ENCODE data around the gene NLRP8.
"Not testable (repeated sequence)": the region's sequence is repeated elsewhere in the genome, so short reads cannot be mapped to it uniquely, and the experiment has no call there.

The NLRP8 gene

DNA sequence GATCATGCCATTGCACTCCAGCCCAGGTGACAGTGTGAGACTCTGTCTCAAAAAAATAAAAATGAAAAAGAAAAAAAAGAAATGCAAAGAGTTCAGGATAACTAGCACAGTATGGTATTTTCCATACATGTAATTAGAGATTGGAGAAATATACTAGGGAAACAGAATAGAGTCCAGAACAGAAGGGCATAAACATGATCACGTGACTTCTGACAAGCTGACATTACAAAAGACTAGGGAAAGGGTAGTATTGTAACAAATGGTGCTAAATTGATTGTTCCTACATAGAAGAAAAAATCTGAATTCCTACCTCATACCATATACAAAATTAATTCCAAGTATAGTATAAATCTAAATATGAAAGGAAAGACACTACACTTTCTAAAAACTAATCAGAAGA, 37.6 kb downstream of the NLRP8 start:
- Mint-ChIP-seq H3K4me3 (no peak overlapping the region), H3K4me1 (no peaks in the 10 kb centered on the region), H3K27ac (no peak overlapping the region), H3K27me3 (ENCODE audit: low read depth, poor library complexity) (peaks cover 6% of the 10 kb centered on the region), H3K9me3 (peaks cover 82% of the 10 kb centered on the region), H3K36me3 (ENCODE audit: low read depth) (no peaks in the 10 kb centered on the region)
- DNase-seq = no peak
- TF ChIP-seq, protein P1, sequence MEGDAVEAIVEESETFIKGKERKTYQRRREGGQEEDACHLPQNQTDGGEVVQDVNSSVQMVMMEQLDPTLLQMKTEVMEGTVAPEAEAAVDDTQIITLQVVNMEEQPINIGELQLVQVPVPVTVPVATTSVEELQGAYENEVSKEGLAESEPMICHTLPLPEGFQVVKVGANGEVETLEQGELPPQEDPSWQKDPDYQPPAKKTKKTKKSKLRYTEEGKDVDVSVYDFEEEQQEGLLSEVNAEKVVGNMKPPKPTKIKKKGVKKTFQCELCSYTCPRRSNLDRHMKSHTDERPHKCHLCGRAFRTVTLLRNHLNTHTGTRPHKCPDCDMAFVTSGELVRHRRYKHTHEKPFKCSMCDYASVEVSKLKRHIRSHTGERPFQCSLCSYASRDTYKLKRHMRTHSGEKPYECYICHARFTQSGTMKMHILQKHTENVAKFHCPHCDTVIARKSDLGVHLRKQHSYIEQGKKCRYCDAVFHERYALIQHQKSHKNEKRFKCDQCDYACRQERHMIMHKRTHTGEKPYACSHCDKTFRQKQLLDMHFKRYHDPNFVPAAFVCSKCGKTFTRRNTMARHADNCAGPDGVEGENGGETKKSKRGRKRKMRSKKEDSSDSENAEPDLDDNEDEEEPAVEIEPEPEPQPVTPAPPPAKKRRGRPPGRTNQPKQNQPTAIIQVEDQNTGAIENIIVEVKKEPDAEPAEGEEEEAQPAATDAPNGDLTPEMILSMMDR (IDR thresholded peaks at IDR 0.05) = no peak

DNA sequence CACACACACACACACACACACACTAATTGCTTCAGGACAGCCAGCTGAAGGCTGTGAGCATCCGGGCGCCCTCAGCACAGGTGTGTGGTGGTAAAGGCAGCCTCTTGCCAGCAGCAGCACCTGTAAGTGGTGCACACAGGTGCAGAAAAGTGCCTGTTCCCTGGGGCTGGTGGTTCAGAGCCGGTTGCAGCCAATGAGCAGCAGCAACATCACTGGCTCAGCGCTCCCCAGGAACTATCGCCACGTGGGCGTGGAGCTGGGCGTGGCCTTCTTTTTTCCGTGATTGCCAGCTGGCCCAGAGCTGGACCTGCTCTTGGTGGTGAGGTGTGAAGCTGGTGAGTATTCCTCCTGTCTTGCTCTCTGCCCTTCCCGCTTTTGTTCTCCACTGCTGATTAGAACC, 38.9 kb downstream of the NLRP8 start, which contains the start of gene NLRP5:
Gene NLRP5, plus strand, starts transcription at position 289 of the 400 bp plus-strand sequence.
- DNase-seq = no peak
- H3K27me3 Mint-ChIP-seq (ENCODE audit: low read depth, poor library complexity) = peaks cover 6% of the 10 kb centered on the region
- H3K27ac Mint-ChIP-seq = no peak within 1 kb of the TSS
- TF ChIP-seq, protein P1 (IDR thresholded peaks at IDR 0.05) = no peak
- no peaks in the 10 kb centered on the region for H3K4me1 Mint-ChIP-seq
- no peaks in the 10 kb centered on the region for H3K36me3 Mint-ChIP-seq (ENCODE audit: low read depth)
- H3K9me3 Mint-ChIP-seq = peaks cover 79% of the 10 kb centered on the region
- H3K4me3 Mint-ChIP-seq = no peak within 1 kb of the TSS

- Mint-ChIP-seq H3K27ac (no peak overlapping the region), H3K9me3 (peaks cover 83% of the 10 kb centered on the region), H3K27me3 (ENCODE audit: low read depth, poor library complexity) (peaks cover 6% of the 10 kb centered on the region), H3K4me1 (no peaks in the 10 kb centered on the region), H3K36me3 (ENCODE audit: low read depth) (no peaks in the 10 kb centered on the region), H3K4me3 (no peak overlapping the region)
- TF ChIP-seq, protein P1 (IDR thresholded peaks at IDR 0.05) = no peak
- DNase-seq = no peak
Measured at GRCh38 chr19:55990831-55991230, 43.2 kb downstream of the NLRP8 start.

GRCh38 chr19:55993492-55993891, 45.9 kb downstream of the NLRP8 start:
- H3K9me3 Mint-ChIP-seq = peaks cover 84% of the 10 kb centered on the region
- no peak for DNase-seq

GRCh38 chr19:56014765-56015164, 67.1 kb downstream of the NLRP8 start:
- no peak overlapping the region for H3K4me3 Mint-ChIP-seq
- no peaks in the 10 kb centered on the region for H3K4me1 Mint-ChIP-seq
- H3K9me3 Mint-ChIP-seq = peaks cover 85% of the 10 kb centered on the region
- no peaks in the 10 kb centered on the region for H3K36me3 Mint-ChIP-seq (ENCODE audit: low read depth)
- TF ChIP-seq, protein P1 (IDR thresholded peaks at IDR 0.05) = no peak
- H3K27ac Mint-ChIP-seq = no peak overlapping the region
- no peaks in the 10 kb centered on the region for H3K27me3 Mint-ChIP-seq (ENCODE audit: low read depth, poor library complexity)
- no peak for DNase-seq

More at GRCh38 chr19:55993492-55993891, 45.9 kb downstream of the NLRP8 start:
- Mint-ChIP-seq H3K4me3 (no peak overlapping the region), H3K4me1 (no peaks in the 10 kb centered on the region), H3K27ac (no peak overlapping the region), H3K27me3 (ENCODE audit: low read depth, poor library complexity) (no peaks in the 10 kb centered on the region), H3K36me3 (ENCODE audit: low read depth) (no peaks in the 10 kb centered on the region)
- TF ChIP-seq, protein P1 (IDR thresholded peaks at IDR 0.05) = no peak

GRCh38 chr19:56015756-56016155, 68.1 kb downstream of the NLRP8 start:
- Mint-ChIP-seq H3K36me3 (ENCODE audit: low read depth) (no peaks in the 10 kb centered on the region), H3K27me3 (ENCODE audit: low read depth, poor library complexity) (no peaks in the 10 kb centered on the region), H3K9me3 (peaks cover 82% of the 10 kb centered on the region), H3K27ac (no peak overlapping the region), H3K4me3 (no peak overlapping the region), H3K4me1 (no peaks in the 10 kb centered on the region)
- peak; percentile 2 for DNase-seq
- TF ChIP-seq, protein P1 (IDR thresholded peaks at IDR 0.05) = no peak

GRCh38 chr19:56019325-56019724, 71.7 kb downstream of the NLRP8 start:
- H3K27ac Mint-ChIP-seq; H3K4me3 Mint-ChIP-seq; DNase-seq; H3K36me3 Mint-ChIP-seq (ENCODE audit: low read depth); H3K4me1 Mint-ChIP-seq; H3K27me3 Mint-ChIP-seq (ENCODE audit: low read depth, poor library complexity): not testable (repeated sequence)
- peaks cover 85% of the 10 kb centered on the region for H3K9me3 Mint-ChIP-seq

GRCh38 chr19:56020355-56020975, 72.8 kb downstream of the NLRP8 start:
- not testable (repeated sequence) for H3K27me3 Mint-ChIP-seq (ENCODE audit: low read depth, poor library complexity); H3K4me3 Mint-ChIP-seq; H3K27ac Mint-ChIP-seq; DNase-seq; H3K36me3 Mint-ChIP-seq (ENCODE audit: low read depth); H3K4me1 Mint-ChIP-seq
- peaks cover 86% of the 10 kb centered on the region for H3K9me3 Mint-ChIP-seq

Data from nephron progenitor cell (in vitro differentiated cells).